NCI-H748 (cell line): Measurements from ENCODE around the gene INPP5A.

Experiments used
- DNase-seq: peaks from one replicate; lab custom pipeline; 2025; ENCODE audit not compliant: unreplicated experiment; lab: John Stamatoyannopoulos, UW

The INPP5A gene

DNA sequence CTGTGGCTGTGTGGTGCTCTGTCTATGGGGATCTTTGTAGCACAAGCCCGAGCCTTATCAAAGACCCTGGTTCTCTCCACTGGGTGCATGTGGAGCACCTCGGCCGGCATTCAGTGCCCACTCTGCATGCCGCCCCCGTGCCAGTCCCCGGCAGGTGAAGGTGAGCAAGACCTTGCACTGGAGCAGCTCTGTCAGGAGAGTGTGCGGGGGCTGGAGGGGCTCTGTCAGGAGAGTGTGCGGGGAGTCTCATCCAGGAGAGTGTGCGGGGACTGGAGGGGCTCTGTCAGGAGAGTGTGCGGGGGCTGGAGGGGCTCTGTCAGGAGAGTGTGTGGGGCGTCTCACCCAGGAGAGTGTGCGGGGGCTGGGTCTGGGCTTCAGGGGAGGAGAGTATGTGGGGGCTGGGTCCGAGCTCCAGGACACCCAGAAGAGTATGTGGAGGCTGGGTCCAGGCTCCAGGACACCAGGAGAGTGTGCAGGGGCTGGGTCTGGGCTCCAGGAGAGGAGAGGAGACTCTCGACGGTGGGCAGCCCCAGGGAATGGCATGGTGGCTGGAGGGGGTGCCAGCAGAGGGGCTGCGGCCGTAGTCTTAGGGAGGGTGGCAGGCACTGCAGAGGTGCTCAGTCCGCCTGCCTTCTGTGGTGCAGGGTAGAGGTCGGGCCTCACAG, 40.8 kb downstream of the INPP5A start:
- DNase-seq = no peak

DNA sequence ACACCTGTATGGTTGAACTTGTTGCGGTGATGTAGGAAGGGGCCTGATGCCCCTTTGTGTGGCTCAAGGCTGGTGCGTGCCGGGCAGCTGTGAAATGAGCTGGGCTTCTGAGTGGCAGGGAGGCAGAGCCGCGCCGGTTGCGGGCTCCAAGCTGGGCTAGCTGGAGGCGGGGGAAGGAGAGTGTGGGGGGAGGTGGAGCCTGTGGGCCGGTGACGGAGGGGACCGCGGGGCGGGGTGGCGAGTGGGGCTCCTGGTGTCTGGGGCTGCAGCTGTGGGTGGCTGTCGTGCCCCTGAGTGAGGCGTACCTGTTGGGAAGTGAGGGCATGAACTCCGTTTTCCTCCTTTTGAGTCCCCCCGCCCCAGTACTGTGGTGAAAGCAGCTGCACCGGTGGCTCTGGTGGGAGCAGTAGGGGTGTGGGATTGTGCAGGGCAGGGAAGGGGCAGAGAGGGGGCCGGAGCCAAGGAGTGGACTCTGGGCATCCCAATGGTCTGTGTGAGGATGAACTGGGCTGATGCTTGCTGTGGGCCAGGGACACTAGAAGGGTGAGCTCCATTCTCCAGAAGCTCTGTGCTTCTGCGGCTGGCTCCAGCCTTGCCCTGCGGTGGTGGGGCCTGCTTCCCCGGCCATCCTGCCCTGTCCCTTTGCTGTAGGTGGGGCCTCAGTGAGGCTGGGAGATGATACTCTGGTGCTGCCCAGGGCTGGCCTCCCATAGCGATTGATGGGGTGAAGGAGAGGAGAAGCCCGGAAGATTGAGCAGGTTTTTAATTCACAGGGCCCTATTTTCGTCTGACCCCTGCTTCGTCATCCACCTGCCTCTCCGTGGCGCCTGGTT, 41.7 kb downstream of the INPP5A start:
- no peak for DNase-seq

DNA sequence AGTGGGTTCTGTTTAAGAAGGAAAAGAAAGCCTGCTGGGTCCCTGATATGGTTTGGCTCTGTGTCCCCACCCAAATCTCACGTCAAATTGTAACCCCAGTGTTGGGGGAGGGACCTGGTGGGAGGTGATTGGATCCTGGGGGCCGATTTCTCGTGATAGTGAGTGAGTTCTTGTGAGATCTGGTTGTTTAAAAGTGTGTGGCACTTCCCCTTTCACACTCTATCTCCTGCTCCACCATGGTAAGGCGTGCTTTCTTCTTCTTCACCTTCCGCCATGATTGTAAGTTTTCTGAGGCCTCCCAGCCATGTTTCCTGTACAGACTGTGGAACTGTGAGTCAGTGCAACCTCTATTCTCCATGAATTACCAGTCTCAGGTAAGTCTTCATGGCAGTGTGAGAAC, 42.6 kb downstream of the INPP5A start:
- no peak for DNase-seq

DNA sequence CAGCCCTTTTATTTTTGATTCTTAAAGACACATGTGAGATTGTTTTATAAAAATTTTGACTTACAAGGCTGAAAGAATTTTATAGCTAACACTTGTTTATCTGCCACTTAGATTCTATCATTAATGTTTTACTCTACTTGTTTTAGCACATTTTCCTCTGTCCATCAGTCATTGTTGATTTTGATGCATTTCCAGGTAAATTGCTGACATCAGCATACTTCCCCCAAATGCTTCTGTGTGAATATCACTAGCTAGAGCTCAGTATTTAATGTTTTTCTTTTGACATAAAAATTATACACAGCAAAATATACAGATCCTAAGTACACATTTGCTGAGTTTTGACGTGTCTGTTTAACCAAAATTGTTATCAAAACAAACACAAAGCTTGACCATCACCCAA, 43.0 kb downstream of the INPP5A start:
- DNase-seq = no peak

DNA sequence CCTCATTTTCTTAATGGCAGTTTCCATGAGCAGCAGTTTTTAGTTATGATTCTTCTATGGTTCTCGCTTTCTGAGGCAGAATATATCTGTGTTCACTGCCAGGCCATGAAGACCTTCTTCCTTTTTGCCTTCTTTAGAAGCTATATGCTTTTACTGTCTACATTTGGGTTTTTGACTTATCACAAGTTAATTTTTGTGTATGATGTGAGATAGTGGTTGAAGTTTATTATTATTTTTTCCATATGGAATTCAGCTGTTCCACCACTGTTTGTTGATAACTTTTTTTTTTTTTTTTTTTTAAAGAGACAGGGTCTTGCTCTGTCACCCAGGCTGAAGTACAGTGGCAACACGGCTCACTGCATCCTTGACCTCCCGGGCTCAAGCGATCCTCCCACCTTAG, 44.5 kb downstream of the INPP5A start:
- no peak for DNase-seq

DNA sequence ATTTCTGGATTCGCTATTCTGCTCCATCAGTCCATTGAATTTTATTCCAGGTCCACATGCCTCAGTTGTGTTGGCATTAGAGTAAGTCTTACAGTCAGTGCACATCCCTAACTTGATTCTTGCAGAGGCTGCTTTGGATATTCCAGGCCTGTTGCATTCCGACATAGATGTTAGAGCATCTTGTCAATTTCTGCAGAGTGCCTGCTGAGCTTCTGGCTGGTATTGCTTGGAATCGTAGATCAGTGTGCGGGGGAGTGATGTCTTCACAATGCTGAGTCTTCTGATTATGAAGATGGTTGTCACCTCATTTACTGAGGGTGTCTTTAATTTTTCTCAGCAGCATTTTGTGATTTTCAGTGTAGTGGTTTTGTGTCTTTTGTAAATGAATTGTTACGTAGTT, 45.2 kb downstream of the INPP5A start:
- DNase-seq = no peak

DNA sequence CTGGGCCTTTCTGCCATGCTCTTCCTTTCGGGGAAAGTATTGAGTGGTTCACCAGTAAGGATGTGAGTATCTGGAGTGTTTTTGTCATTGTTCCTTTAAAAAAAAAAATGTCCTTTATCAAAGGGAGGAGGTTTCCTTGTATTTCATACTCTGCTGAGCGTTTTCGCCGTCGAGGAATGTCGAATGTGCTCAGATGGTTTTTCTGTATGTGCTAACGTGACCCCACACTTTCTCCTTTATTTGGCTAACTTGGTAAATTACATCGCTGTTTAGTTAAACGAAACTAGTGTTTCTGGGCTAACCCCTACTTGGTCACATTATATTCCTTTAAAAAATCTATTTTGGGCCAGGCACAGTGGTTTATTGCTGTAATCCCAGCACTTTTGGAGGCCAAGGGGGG, 45.9 kb downstream of the INPP5A start:
- no peak for DNase-seq

DNA sequence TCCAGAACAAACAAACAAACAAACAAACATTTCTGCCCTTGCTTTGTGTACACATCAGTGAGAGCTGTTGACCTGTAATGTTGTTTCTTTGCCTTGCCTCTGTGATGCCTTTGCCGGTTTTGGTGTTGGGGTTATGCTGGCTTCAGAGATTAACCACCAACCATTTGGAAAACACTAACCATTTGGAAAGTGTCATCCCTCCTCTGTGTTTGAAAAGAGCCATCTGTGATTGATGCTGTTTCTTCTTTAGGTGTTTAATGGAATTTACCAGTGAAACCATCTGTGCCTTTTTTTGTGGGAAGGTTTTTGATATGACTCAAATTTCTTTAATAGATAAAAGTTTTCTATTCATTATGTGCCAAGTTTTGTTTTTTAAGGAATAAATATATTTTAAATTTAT, 46.5 kb downstream of the INPP5A start:
- no peak for DNase-seq

DNA sequence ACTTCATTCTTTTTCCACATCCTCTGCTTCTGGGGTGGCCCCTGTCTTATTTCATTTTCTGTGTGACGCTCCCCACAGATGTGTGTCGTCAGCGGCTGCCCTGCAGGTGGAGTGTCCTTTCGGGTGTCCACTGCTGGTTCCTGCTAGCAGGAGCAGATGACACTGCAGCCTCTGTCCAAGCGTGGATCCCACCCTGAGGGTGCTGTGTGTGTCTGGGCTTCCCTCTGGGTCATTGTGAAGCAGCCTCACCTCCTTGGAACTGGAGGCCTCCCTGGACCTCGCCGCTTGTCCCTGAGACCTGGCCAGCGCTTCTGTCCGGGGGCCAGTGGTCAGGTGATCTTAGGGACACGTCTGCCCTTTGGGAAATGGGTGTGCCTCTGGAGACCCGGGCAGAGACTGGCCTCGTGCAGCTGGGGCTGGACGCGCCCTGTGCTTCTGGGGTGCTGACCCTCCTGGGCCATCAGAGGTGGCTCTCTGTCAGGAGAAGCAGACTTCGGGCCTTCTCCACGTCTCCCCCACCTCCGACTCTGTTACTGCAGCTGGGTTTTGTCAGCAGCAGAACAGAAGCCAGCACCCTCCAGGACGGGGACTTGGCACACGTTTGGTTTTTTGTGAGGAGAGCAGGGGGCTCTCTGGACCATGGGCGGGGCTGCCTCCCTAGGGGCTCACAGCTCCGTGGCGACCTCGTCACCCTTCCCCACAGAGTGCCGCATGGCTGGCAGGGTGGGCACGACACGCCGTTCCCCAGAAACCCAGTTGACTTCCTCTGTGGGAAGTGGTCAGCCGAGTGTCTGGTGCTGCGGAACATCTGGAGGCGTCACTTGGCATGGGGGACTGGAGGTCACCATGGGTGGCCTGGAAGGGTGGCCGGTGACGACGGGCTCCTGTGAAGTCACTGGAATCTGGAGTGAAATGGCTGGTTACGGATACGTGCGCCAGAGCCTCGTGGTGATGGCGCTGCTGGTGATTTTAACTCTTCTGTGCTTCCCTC, 48.4 kb downstream of the INPP5A start:
- no peak for DNase-seq

DNA sequence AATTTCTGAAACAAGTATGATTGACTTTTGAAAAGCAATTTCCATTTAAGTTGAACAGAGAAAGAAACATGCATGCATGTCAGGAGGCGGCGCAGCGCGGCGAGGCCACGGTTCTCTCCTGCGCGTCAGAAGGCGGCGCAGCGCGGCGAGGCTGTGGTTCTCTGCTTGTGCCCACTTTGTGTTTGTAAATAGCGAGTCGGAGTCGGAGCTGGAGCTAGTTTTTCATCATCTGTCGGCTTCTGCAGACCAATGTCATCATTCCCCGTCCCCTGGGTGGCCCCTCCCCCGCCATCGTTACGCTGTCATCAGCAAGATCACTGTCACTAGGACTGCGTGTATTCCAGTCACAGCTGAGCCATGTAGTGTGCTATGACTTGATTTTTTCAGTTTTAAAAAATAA, 49.2 kb downstream of the INPP5A start:
- no peak for DNase-seq

DNA sequence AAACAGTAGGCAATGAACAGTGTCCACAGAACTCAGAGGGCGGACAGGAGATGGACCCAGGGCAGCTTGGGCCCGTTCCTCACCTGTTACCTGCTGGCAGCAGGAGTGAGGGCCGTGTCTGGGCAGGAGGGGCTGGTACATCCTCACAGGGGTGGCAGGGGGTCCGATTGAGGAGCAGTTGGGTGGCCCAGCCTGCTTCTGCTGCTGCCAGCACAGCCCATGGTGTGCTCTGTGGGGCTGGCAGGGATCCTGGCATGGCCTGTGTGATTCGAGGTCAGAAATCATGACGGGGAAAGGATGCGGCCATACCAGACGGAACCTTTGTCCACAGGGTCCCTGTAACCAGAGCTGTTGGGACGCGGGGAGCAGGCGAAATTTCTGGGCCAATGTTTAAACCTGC, 49.6 kb downstream of the INPP5A start:
- DNase-seq = no peak

DNA sequence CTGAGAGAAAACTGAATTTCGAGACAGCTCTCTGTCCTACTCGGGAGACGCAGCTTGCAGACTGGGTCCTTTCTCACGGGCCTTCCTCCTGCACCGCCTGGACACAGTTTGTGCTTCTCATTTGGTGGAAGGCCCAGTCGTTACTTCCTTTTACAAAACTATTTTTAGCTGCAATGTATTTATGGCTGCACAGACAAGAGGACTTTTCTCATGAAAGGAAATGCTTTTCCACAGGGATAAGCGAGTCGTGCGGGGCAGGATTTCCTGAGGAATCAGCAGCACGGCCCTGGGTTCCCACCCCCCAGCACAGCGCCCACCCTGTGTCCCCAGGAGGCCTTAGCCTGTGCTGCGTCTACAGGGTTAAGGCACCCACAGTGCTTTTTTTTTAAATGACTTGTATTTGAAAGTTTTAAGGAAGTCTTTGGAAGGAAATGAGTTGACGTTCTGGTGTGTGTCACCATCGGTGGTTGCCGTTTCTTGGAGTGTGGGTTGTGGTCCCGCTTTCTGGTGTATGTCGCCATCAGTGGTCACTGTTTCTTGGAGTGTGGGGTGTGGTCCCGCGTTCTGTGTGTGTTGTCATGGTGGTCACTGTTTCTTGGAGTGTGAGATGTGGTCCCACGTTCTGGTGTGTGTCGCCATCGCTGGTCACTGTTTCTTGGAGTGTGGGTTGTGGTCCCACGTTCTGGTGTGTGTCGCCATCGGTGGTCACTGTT, 50.9 kb downstream of the INPP5A start:
- DNase-seq = no peak

DNA sequence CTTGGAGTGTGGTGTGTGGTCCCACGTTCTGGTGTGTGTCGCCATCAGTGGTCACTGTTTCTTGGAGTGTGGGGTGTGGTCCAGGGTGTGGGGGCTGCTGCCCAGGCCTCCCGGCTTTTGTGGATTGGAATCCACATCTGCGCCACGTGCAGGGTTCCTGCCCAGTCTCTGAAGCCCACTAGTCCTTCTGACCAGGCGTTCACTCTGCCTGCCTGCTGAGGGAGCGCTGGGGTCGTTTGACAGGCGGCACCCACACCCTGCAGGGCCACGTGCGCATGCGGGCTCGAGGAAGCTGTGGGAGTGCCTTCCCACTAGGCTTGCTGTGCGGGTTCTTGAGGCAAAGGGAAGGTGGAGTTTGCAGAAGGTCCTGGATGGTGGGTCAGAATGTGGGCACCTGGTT, 51.4 kb downstream of the INPP5A start:
- no peak for DNase-seq

DNA sequence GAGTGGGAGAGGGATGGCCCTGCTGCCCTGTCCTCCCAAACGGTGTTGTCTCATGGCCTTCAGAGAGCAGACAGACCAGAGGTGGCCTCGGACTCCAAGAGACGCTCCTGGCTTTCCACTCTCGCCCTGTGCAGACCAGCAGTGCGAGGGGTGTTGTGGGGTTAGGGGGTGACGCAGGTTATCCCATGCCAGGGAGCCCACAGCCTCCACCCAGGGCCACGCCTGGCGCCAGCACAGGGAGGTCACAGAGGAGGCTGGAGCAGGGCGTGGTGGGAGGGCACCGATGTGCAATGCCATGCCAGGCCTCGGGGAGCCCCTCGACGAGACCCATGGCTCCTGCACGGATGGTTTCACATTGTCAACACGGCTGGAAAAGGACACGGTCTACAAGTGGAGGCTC, 52.1 kb downstream of the INPP5A start:
- no peak for DNase-seq

DNA sequence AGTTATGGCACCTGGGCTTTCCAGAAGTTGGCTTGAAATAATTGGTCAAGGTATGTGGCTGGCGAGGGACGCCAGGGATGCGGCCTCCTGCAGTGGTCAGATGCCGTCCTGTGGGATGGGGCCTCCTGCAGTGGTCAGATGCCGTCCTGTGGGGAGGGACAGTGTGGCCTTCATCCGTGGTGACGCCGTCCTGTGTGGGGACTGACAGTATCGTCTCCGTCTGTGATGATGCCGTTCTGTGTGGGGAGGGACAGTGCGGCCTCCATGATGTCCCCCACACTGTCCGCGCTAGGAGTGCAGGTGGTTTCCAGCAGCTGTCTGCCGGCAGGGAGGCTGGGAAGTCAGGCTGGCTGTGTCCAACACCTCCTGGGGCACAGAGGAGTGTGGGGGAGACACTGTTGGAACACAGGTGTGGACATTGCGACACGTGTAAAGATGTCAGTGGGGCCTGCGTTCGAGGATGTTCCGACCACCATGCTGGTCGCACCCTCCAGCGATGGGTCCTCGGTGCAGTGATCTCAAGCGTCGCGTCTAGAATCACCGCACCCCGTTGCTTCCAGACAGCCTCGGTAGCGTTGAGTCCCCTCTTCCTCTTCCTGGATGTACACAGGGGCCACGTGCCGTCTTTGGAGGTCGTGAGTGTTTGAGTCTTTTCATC, 52.6 kb downstream of the INPP5A start:
- no peak for DNase-seq

DNA sequence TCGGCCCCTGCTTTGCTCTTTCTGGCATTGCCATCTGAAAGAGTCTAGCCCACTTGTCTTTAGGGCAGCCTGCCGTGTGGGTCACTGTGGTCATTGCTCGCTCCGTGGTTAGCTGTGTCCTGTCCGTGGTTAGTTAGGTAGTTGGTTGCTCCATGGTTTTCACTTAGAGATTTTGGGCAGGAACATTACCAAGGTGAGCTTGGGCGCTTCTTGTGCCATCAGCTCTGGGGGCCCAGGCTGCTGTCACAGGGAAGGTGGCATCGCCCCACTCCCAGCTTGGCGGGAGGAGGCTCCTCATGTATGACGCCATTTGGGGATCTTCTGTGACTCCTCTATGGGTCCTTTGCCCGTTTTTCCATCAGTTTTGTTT, 53.1 kb downstream of the INPP5A start:
- DNase-seq = no peak

DNA sequence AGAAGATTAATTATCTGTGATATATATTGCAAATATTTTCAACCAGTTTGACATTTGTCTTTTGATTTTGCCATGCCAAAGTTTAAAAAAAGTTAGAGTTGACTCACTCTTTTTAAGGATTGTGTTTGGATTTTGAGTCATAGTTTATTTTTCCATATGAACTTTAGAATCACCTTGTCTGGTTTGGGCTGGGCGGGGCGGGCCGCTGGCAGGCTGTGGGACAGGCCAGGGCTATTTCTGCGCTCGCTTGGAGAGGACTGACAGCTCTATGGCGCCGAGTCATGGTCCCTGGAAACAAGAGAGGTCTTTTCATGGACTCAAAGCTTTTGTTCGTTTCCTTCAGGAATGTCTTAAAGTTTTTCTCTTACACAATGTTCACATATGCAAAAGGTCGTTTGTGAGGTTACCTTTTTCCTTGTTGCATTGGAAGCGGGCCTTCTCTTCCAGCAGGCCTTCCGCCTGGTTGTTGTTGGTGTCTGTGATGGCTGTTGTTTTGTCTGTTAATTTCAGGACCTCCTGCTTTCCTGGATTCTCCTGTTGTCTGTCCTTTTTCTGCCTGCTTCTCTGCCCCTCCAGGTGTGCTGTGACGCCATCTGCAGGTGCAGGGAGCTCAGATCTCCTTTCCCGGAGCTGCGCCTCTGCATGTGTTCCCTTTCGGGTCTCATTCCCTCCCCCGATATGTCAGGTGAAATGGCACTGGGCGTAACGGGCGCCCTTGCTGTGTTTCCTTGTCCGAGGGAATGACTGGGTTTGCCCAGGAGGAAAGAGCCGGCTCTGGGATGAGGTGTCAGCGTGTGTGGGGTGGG, 53.8 kb downstream of the INPP5A start:
- DNase-seq = no peak

DNA sequence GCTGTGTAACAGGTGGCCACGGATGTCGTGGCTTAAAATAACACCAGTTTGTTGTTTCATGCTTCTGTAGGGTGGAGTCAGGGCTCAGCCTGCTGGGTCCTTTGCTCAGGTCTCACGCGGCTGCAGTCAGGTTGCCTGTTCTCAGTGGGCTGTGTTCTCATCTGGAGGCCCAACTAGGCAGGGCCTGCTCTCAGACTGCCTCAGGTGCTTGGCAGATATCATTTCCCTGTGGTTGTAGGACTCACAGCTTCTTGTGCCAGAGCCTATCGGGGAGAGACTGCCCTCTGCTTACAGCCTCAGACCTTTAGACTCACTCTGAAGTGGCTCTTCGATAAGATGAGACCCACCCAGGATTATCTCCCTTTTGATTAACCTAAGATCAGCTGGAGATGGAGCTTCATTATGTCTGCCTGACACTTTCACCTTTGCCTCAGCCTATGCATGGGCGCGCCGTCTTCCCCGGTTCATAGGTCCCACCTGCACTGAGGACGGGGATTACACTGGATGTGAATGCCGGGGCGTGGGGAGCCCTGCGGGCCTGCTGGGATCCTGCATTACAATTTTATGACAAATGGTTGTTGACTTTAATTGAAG, 55.3 kb downstream of the INPP5A start:
- DNase-seq = no peak

DNA sequence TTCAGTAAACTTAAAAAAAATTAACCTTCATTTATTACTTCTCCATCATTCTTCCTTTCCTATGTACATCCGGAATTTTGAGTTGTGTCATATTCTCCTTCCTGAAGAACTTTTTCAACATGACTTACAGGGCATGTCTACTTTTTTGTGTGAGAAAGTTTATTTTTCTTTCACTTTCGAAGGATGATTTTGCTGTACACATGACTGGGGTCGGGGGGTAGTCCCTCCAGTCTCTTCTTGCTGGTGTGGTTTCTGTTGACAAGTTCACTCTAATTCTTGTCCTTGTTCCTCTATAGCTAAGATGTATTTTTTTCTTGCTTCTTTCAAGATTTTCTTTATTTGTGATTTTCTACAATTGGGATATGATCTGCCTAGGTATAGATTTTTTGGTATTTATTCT, 55.8 kb downstream of the INPP5A start:
- DNase-seq = no peak
